ENCODE results near the gene NCKAP5.

Gene NCKAP5

GRCh38 chr2:133378928-133379549, 189.2 kb downstream of the NCKAP5 start:
- no peak for DNase-seq (ENCODE audit: low spot score)

GRCh38 chr2:133378386-133378785, 189.9 kb downstream of the NCKAP5 start:
- no peak for DNase-seq (ENCODE audit: low spot score)

GRCh38 chr2:133377599-133377998, 190.7 kb downstream of the NCKAP5 start:
- DNase-seq (ENCODE audit: low spot score) = no peak

- DNase-seq (ENCODE audit: low spot score) = no peak
These were observed 191.2 kb downstream of the NCKAP5 start for GRCh38 chr2:133377021-133377481.

- DNase-seq (ENCODE audit: low spot score) = no peak
These were observed 193.5 kb downstream of the NCKAP5 start for GRCh38 chr2:133374781-133375180.

- DNase-seq (ENCODE audit: low spot score) = no peak
These were observed 197.0 kb downstream of the NCKAP5 start for GRCh38 chr2:133371286-133371685.

GRCh38 chr2:133369901-133370658, 198.2 kb downstream of the NCKAP5 start:
- no peak for DNase-seq (ENCODE audit: low spot score)

- no peak for DNase-seq (ENCODE audit: low spot score)
These were observed 203.1 kb downstream of the NCKAP5 start for GRCh38 chr2:133365117-133365516.

GRCh38 chr2:133364636-133365035, 203.6 kb downstream of the NCKAP5 start:
- no peak for DNase-seq (ENCODE audit: low spot score)

- DNase-seq (ENCODE audit: low spot score) = no peak
These were observed 204.4 kb downstream of the NCKAP5 start for GRCh38 chr2:133363884-133364283.

GRCh38 chr2:133362061-133362476, 206.2 kb downstream of the NCKAP5 start:
- DNase-seq (ENCODE audit: low spot score) = no peak

GRCh38 chr2:133360882-133361281, 207.4 kb downstream of the NCKAP5 start:
- no peak for DNase-seq (ENCODE audit: low spot score)

GRCh38 chr2:133360190-133360589, 208.1 kb downstream of the NCKAP5 start:
- DNase-seq (ENCODE audit: low spot score) = no peak

GRCh38 chr2:133352719-133353118, 215.5 kb downstream of the NCKAP5 start:
- DNase-seq (ENCODE audit: low spot score) = no peak

- no peak for DNase-seq (ENCODE audit: low spot score)
These were observed 221.6 kb downstream of the NCKAP5 start for GRCh38 chr2:133346654-133347053.

- DNase-seq (ENCODE audit: low spot score) = no peak
These were observed 222.6 kb downstream of the NCKAP5 start for GRCh38 chr2:133345638-133346037.

GRCh38 chr2:133344849-133345248, 223.4 kb downstream of the NCKAP5 start:
- no peak for DNase-seq (ENCODE audit: low spot score)

- no peak for DNase-seq (ENCODE audit: low spot score)
These were observed 225.3 kb downstream of the NCKAP5 start for GRCh38 chr2:133343018-133343352.

- no peak for DNase-seq (ENCODE audit: low spot score)
These were observed 225.8 kb downstream of the NCKAP5 start for GRCh38 chr2:133342286-133343017.

GRCh38 chr2:133341575-133341974, 226.7 kb downstream of the NCKAP5 start:
- DNase-seq (ENCODE audit: low spot score) = no peak

GRCh38 chr2:133338224-133338623, 230.0 kb downstream of the NCKAP5 start:
- DNase-seq (ENCODE audit: low spot score) = no peak

GRCh38 chr2:133334923-133335322, 233.3 kb downstream of the NCKAP5 start:
- no peak for DNase-seq (ENCODE audit: low spot score)

- no peak for DNase-seq (ENCODE audit: low spot score)
These were observed 235.1 kb downstream of the NCKAP5 start for GRCh38 chr2:133333181-133333580.

All from germinal center (tissue), 1 donor.